Sigmoid colon (tissue), 4 donors: ENCODE results near the gene RCSD1.

ENCODE experiments used
- EP300 ChIP-seq, 4 donors: sonication (generic); formaldehyde crosslinking; IDR thresholded peaks; one replicate each; pipeline ENCODE4 v1.6.1; 2017; ENCODE audit warnings: antibody characterized with exemption in 4 of 4
- POLR2A ChIP-seq, 2 donors: fragments of 450-650 bp; IDR thresholded peaks; one replicate each; pipeline ENCODE4 v1.6.1; 2016; ENCODE audit warnings: antibody characterized with exemption in 2 of 2, mild to moderate bottlenecking in 2 of 2, moderate library complexity in 2 of 2
- POLR2AphosphoS5 ChIP-seq, 4 donors: sonication (generic); formaldehyde crosslinking; IDR thresholded peaks; one replicate each; pipeline ENCODE4 v1.6.1; 2017; ENCODE audit warnings: antibody characterized with exemption in 4 of 4
- TF ChIP-seq, protein P1 (sequence below), 4 experiments: fragments of 450-650 bp in 3 of 4; fragments of 200-600 bp in 1 of 4; IDR thresholded peaks; one replicate each; pipeline ENCODE4 v1.5.1; 2016 to 2019; ENCODE audit warnings: antibody characterized with exemption in 4 of 4, mild to moderate bottlenecking in 3 of 4, moderate library complexity in 2 of 4

DNA sequence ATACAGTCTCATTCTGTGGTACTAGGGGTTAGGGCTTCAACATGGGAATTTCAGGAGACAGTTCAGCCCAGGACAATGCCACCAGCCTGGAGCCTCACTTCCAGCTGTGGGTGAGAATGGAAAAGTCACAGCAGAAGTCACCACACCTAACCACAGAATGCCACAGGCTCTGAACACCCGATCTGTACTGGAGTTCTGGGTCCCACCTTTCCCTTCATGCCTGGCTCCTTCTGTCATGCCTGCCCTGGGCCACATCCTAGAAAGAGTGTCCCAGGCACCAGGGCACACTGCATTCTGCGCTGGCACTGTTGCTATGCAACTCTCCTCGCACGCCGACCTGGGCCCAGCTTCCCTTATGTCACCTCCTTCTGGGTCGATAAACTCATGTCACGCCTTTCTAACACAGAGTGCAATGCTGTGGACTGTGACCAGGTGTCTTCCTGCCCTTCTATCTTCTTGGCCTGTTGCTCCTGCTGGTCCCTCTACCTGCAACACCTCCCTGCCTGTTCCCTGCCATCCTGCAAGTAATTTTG, 21.2 kb downstream of the RCSD1 start:
- TF ChIP-seq, protein P1, sequence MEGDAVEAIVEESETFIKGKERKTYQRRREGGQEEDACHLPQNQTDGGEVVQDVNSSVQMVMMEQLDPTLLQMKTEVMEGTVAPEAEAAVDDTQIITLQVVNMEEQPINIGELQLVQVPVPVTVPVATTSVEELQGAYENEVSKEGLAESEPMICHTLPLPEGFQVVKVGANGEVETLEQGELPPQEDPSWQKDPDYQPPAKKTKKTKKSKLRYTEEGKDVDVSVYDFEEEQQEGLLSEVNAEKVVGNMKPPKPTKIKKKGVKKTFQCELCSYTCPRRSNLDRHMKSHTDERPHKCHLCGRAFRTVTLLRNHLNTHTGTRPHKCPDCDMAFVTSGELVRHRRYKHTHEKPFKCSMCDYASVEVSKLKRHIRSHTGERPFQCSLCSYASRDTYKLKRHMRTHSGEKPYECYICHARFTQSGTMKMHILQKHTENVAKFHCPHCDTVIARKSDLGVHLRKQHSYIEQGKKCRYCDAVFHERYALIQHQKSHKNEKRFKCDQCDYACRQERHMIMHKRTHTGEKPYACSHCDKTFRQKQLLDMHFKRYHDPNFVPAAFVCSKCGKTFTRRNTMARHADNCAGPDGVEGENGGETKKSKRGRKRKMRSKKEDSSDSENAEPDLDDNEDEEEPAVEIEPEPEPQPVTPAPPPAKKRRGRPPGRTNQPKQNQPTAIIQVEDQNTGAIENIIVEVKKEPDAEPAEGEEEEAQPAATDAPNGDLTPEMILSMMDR (IDR thresholded peaks at IDR 0.05) = no peak
- no peak for TF ChIP-seq EP300 (IDR thresholded peaks at IDR 0.05)
- no peak for TF ChIP-seq POLR2AphosphoS5 (IDR thresholded peaks at IDR 0.05)
- no peak for TF ChIP-seq POLR2A (IDR thresholded peaks at IDR 0.05)
